ENCODE data around the gene PHYKPL.
"Not testable (repeated sequence)": the region's sequence is repeated elsewhere in the genome, so short reads cannot be mapped to it uniquely, and the experiment has no call there.

The PHYKPL gene

DNA sequence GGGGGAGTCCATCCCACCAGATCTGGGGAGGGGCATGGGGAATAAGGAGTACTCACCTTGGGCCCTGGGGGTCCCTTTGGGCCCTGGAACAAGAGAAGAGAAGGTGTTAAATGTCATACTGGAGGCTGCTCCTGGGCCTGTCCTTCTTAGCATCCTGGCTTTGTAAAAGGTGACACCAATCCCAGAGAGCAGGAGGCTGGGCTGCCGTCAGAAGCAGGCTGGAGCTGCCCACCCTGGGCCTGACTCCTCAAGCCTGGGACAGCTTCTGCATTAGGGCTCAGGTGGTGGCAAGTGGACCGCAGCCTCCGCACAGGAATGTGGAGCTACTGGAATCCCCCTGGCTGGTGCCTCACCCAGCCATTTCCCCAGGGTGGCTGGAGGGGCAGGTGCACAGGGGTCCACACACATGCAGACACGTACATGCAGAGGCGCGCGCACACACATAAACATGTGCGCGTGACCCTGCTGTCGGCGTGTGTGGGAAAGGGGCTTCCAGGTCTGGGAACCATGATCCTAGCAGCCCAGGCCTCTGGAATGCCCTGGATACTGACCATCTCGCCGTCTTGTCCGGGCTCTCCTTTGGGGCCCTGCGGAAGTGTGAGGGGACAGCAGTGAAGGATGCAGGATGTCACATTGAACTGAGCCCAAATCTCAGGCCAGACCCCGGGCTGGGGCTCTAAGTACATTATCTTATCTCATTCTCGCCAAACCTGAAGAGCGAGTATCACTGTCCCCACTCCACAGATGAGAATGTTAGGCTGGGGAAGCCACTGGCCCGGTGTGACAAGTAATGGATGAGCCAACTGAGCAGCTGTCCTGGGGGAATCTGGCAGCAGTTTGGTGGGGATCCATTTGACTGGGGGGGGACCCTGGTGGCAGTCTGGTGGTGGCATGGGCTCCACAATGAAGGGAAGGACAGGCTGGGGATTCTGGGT lies 29.3 kb upstream of the PHYKPL start:
- Histone ChIP-seq H3K27ac (no peak overlapping the region), H3K4me1 (no peaks in the 10 kb centered on the region), H3K9me3 (no peaks in the 10 kb centered on the region), H3K36me3 (no peaks in the 10 kb centered on the region), H3K27me3 (peaks cover 0 to 7% of the 10 kb centered on the region in 2 donors), H3K4me3 (no peak overlapping the region)
- no peak for DNase-seq
- intact Hi-C loops (cut with DNase I; ENCODE audit: low total_unique reads), result no loop called here
- TF ChIP-seq, protein P1, sequence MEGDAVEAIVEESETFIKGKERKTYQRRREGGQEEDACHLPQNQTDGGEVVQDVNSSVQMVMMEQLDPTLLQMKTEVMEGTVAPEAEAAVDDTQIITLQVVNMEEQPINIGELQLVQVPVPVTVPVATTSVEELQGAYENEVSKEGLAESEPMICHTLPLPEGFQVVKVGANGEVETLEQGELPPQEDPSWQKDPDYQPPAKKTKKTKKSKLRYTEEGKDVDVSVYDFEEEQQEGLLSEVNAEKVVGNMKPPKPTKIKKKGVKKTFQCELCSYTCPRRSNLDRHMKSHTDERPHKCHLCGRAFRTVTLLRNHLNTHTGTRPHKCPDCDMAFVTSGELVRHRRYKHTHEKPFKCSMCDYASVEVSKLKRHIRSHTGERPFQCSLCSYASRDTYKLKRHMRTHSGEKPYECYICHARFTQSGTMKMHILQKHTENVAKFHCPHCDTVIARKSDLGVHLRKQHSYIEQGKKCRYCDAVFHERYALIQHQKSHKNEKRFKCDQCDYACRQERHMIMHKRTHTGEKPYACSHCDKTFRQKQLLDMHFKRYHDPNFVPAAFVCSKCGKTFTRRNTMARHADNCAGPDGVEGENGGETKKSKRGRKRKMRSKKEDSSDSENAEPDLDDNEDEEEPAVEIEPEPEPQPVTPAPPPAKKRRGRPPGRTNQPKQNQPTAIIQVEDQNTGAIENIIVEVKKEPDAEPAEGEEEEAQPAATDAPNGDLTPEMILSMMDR (IDR thresholded peaks at IDR 0.05), result no peak

- no peak for DNase-seq
- peaks cover 0 to 16% of the 10 kb centered on the region in 2 donors for H3K27me3 ChIP-seq
- no peak overlapping the region for H3K27ac ChIP-seq
- intact Hi-C loops (cut with DNase I; ENCODE audit: low total_unique reads), result no loop called here
- TF ChIP-seq, protein P1 (IDR thresholded peaks at IDR 0.05), result no peak
- H3K4me3 ChIP-seq, result no peak overlapping the region
- no peaks in the 10 kb centered on the region for H3K36me3 ChIP-seq
- no peaks in the 10 kb centered on the region for H3K9me3 ChIP-seq
- no peaks in the 10 kb centered on the region for H3K4me1 ChIP-seq
These were observed 27.3 kb upstream of the PHYKPL start for GRCh38 chr5:178259623-178260536.

DNA sequence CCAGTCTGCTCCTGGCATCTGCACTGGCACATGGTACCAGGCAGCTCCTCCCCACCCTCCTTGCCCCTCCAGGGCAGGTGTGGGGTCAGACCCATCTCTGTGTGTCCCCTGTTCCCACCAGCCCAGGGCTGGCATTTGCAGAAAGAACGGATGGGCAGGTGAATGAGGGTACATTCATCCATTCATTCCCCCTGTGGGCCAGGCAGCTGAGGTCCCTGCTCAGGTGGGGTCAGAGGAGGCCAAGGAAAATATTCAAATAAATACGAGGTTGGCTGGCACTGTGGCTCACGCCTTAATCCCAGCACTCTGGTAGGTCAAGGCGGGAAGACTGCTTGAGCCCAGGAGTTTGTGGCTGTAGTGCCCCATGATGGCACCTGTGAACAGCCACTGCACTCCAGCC lies 25.0 kb upstream of the PHYKPL start:
- peaks cover 0 to 16% of the 10 kb centered on the region in 2 donors for H3K27me3 ChIP-seq
- no peaks in the 10 kb centered on the region for H3K9me3 ChIP-seq
- no peak overlapping the region for H3K4me3 ChIP-seq
- H3K27ac ChIP-seq, result no peak overlapping the region
- intact Hi-C loops (cut with DNase I; ENCODE audit: low total_unique reads), result no loop called here
- no peak for DNase-seq
- no peaks in the 10 kb centered on the region for H3K4me1 ChIP-seq
- TF ChIP-seq, protein P1 (IDR thresholded peaks at IDR 0.05), result no peak
- H3K36me3 ChIP-seq, result no peaks in the 10 kb centered on the region

- peaks cover 0 to 16% of the 10 kb centered on the region in 2 donors for H3K27me3 ChIP-seq
- H3K4me3 ChIP-seq, result no peak overlapping the region
- no peak overlapping the region for H3K27ac ChIP-seq
- H3K9me3 ChIP-seq, result no peaks in the 10 kb centered on the region
- TF ChIP-seq, protein P1 (IDR thresholded peaks at IDR 0.05), result no peak
- H3K36me3 ChIP-seq, result no peaks in the 10 kb centered on the region
- no peak for DNase-seq
- intact Hi-C loops (cut with DNase I; ENCODE audit: low total_unique reads), result no loop called here
- no peaks in the 10 kb centered on the region for H3K4me1 ChIP-seq
These were observed 24.1 kb upstream of the PHYKPL start for GRCh38 chr5:178256746-178257145.

GRCh38 chr5:178253632-178254031 lies 21.0 kb upstream of the PHYKPL start:
- DNase-seq; H3K9me3 ChIP-seq; H3K27ac ChIP-seq; intact Hi-C loops (cut with DNase I; ENCODE audit: low total_unique reads); H3K4me1 ChIP-seq; H3K36me3 ChIP-seq; H3K4me3 ChIP-seq: not testable (repeated sequence)
- peaks cover 0 to 16% of the 10 kb centered on the region in 2 donors for H3K27me3 ChIP-seq

Measured in tibial artery (tissue), 4 donors.